Superior temporal gyrus (tissue), 1 donor: ENCODE data around the gene F2.
A peak's percentile ranks its signal among the peaks of the same experiment; 100 is the strongest.

Experiments
- DNase-seq: peaks from one replicate; pipeline ENCODE4 v3.0.0-alpha.2; 2016; ENCODE audit errors: extremely low spot score

The F2 gene

DNA sequence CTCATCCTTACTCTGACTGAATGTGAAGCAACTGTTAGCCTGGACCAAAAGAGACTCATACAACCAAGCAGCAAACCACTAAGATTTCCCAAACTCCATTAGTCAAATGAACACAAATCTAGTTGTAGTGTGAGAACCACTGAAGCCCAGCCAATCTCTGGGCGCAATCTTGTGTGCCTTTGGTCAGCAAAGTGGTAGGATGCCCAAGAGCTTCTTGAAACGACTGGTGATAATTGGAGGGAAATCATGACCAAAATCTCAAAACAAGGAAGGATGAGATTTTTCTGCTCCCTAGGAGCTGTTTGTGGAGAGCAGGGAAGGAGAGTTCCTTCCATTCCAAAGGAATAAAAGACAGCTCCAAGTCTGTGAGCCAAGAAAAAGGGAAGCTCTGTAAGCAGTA is 24.0 kb downstream of the F2 start:
- DNase-seq, result no peak

DNA sequence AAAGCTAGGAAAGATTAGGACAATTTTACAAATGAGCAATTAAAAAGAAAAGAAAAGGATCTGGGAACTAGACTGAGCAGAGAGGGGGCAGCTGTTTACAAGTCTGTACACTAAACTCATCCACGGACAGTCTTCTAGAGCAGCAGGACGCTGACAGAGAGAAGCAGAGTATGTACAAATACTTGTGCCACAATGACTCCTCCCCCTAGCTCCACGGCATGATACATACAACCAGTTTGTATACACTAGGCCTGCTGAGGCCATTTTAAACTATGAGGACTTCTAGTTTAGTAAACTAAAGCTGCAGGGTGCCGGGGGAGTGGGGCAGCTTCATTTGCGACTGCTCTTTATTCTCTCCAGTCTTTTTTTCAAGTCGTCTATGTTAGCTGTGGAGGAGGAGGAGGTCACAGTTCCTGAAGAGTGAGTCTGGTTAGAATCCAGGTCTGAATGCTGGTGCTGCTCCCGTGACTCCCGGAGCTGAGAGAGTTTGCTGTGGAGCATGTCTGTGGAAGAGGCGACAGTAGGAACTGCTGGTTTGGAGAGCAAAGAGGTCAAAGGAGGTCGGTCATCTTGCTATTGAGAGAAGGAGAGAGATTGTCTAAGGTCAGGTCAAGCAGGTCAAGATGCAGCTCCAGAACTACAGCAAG is 24.8 kb downstream of the F2 start:
- no peak for DNase-seq

DNA sequence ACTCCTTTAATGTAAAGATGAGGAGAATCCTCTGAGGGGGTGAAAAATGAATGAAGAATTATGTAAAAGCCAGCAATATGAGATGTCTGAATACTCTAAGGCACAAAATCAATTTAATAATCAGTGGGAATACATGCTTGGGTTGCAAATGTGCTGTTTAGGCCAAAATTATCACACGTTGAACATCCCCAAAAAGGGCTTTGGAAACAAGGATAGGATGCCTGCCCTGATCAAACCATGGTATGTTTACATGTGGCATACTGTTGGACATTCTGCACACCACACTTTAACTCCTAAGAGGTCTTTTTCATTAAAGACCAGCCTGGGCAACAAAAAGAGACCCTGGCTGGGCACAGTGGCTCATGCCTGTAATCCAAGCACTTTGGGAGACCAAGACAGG is 26.3 kb downstream of the F2 start:
- no peak for DNase-seq

DNA sequence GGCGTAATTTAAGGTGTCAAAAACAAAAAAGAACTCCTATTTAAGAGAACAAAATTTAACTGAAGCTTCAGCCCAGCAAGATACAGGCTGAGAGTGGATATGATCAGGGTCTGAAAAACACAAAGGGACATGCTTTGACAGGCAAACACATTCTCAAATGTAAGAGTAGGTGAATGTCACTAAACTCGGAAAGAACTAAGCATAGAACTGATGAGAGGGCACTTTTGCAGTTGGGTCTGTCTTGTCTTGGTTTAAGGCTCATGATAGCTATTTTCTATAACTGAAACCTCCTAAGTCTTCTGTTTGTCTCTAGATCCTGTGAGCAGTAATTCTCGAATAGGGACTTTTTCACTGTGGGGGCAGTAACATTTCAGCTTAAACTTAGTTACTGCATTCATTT is 27.0 kb downstream of the F2 start:
- no peak for DNase-seq

DNA sequence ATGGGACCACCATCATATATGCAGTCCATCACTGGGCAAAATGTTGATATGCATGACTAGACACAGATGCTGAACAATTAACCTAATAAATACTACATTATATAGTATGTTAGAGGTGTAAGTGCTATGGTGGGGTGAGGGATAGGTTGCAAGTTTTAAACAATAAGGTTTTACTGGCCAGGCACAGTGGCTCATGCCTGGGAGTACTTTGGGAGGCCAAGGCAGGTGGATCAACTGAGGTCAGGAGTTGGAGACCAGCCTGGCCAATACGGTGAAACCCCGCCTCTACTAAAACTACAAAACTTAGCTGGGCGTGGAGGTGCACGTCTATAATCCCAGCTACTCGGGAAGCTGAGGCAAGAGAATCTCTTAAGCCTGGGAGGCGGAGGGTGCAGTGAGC is 28.1 kb downstream of the F2 start:
- DNase-seq, result no peak

DNA sequence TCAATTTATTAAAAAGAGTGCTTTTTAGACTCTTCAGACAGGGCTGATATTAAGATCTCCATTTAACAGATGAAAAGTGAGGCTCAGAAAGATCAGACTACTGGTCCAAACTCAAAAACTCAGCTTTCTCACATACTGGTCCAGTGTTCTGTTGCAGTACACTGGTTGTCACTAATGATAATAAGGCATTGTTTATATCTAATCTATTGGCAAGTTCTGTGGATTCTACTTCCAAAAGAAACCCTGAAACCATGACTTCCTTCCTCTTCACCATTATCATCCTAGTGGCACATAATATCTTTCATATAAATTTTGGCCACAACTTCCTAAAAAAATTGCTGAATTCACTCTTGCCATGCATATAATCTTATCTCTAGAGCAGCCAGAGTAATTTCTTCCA is 36.9 kb downstream of the F2 start:
- peak; percentile 56 for DNase-seq

DNA sequence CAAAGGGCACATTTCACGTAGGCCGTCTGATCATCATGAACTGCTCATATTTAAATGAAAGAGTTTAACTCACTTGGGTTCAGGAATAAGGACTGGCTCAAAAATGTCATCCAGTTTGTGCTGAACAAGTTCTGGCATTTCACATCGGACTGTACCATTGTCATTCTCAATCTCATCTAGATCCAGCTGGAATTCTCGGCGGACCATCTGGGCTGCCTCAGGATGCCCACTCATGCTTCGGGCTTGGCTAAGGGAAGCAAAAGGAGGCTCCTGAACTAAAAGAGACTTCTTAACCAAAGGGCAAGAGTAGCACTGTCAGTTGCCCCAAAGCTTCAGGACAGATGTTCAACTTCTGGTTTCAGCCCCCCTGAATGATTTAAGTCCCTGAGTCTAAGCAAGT is 40.2 kb downstream of the F2 start:
- DNase-seq, result peak; percentile 45

DNA sequence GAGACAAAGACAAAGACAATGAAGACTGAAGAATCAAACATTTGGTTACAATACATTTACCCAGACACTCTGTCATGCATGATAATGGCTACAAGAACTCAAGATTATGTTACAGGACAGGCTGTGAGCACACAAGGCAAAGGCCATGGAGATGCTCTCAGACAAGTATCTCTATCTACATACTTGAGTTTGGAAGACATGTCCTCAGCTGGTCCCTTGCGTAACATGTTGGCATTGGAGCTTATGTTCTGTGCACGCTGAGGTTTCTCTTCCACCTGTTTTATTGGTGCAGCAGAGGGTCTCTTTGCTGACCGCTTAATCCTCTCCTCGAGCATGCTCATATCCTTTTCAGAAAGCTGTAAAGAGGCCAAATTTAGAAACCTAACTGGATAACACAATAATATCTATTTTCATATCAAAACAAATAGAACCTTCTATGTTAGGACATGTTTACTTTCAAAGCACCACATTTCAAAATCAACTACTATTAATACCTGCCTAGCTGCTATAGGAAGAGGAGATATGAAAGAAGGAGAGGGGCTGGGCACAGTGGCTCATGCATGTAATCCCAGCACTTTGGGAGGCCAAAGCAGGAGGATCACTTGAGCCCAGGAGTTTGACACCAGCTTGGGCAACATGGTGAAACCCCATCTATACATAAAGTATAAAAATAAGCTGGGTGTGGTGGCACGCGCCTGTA is 41.6 kb downstream of the F2 start:
- DNase-seq, result no peak

DNA sequence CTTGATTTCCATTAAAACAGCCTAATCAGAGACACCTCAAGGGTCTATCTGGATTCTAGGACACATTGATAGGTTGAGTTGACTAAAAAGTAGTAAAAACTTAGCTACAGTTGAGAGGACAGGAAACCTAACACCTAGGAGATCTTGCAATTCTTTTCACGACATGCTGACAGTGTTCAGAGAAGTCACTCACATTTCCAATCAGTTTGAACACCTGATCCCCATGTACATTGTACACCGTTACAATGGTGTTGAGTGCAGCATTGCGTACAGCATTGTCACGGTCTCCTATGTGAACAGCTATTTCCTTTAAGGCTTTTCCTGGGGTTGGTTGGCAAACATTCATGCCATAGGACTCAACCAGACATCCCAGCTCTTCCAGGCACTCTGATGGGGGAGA is 42.8 kb downstream of the F2 start:
- no peak for DNase-seq

DNA sequence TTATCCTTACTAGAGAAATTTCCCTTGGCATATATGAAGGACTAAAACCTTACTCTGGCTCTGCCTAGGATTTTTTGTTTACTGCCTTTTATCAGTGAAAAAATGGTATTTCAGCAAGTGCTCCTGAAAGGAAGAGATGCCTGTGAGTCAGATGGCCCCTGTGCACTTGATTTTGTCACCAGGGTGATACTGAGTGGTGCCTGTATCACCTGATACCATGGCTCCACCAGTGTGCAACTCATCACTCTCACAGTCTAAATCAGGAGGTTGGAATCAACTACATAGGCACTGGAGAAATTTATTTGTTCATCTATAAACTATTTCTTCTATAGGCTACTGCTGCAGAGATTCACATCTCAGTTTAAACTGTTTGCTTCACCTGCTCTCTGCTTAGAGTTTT is 43.2 kb downstream of the F2 start:
- no peak for DNase-seq

DNA sequence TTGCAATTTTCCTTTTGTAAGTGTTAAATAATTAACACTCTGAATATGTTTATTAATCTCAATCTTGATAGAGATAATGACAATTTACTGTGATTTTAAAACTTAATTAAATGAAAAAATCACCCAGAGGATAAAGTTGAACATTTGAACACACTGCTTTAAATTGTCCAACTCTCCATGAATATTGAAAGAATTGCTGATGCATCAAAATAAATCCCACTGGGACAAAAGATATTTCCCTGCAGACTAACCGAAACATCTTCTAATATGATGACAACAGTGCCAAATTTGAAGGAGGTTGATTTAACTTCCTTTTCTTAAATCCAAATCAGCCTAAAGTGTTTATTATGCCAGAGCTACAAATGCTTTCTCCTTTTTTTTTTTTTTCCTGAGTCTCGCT is 47.6 kb downstream of the F2 start:
- no peak for DNase-seq

DNA sequence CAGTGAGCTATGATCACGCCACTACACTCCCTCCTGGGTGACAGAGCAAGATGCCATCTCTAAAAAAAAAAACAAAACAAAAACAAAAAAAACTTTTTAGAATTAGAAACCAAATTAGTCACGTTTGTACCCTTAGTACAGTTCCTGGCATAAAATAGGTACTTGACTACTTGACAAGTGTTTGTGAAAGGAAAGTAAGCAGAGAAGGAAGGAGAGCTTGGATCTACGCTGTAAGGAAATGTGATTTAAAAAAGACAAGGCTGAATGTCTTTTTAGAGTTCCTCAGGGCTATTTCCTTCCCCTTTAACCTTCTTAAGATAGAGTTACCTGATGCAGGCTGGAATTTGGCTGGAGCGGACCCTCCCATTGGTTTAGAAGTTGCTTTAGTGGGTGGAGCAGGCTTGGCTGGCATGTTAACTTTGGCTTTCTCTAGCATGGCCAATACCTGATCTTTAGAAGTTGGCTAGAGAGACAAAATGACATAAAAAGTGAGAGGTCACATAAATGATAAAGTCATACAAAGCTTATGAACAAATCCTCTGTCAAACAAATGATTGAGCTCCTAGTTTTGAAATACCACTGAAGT is 50.7 kb downstream of the F2 start:
- no peak for DNase-seq

DNA sequence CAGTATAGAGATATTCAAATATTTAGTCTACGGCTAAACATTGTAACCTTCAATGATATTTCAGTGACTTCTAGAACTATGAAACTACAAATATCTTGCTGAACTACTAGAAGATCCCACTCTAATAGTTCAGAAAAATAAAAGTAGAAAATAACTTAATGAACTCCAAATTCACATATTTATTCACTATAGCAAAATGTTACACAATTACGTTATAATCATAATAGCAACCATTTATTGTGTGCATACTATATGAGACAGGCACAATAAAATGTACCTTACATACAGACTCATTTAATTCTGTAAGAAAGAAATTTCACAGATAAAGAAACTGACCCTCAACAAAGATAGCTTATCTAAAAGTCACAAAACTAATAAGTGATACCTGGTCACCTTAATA is 57.9 kb downstream of the F2 start:
- DNase-seq, result no peak

DNA sequence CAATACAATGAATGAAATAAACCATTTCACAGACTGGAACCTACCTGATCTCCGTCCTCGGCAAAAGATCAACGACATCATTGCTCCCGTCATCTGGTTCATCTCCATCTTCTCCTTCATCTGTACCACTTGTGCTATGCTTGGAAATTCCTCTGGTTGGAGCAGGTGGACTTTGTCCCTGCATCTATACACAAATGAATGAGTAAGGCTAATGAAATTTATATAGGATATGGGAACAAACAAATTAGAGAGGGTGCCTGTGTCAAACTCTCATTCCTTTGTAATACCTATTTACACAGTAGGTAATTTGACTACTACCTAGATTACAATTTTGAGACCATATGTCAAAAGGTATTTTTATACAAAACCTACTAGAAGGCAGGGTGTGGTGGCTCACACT is 59.4 kb downstream of the F2 start:
- DNase-seq, result no peak
